HepG2 (cell line): ENCODE results near the gene STMN1. TPM values are rescaled to one million over a fixed set of nuclear protein-coding genes. Genes with fewer than 3 reads are reported as not detected.

ENCODE experiments used
- ARID5B ChIP-seq: IDR thresholded peaks from 2 replicates; pipeline ENCODE4 v1.4.0; 2020; ENCODE audit warnings: mild to moderate bottlenecking, missing genetic modification reagents
- DRAP1 ChIP-seq: IDR thresholded peaks from 2 replicates; pipeline ENCODE4 v1.6.1; 2016; ENCODE audit warnings: missing genetic modification reagents, missing compliant biosample characterization
- HMGA1 ChIP-seq: sonication (generic); formaldehyde crosslinking; conservative IDR thresholded peaks from 2 replicates; pipeline ENCODE4 v1.4.0; 2020; ENCODE audit warnings: missing genetic modification reagents
- HNF4G ChIP-seq, 2 experiments: sonication (generic) in 1 of 2; formaldehyde crosslinking in 1 of 2; IDR thresholded peaks; 2 replicates each; pipeline versions ENCODE4 v1.4.0 to v1.6.1; 2011 to 2020; ENCODE audit warnings: borderline replicate concordance in 2 of 2, low read depth in 2 of 2, mild to moderate bottlenecking in 2 of 2, low read length in 1 of 2, missing genetic modification reagents in 1 of 2, moderate library complexity in 1 of 2
- HNRNPH1 ChIP-seq: fragments of 200-400 bp; formaldehyde crosslinking; optimal IDR thresholded peaks from 2 replicates; pipeline ENCODE3; 2017; ENCODE audit warnings: mild to moderate bottlenecking, low read depth, low read length
- PPARG ChIP-seq: conservative IDR thresholded peaks from 2 replicates; pipeline ENCODE4 v1.6.1; 2016; ENCODE audit warnings: missing biosample characterization, missing genetic modification reagents
- REPIN1 ChIP-seq: sonication (generic); formaldehyde crosslinking; IDR thresholded peaks from 2 replicates; pipeline ENCODE4 v1.8.0; 2022; ENCODE audit warnings: missing genetic modification reagents, low read depth, mild to moderate bottlenecking, borderline replicate concordance
- TEAD3 ChIP-seq: optimal IDR thresholded peaks from 2 replicates; pipeline ENCODE3; 2016; ENCODE audit warnings: borderline replicate concordance
- TFDP2 ChIP-seq: sonication (generic); formaldehyde crosslinking; IDR thresholded peaks from 2 replicates; pipeline ENCODE4 v1.4.0; 2020; ENCODE audit warnings: missing genetic modification reagents
- ZMYM3 ChIP-seq: sonication (generic); formaldehyde crosslinking; IDR thresholded peaks from 2 replicates; pipeline ENCODE4 v1.5.1; 2020; ENCODE audit warnings: mild to moderate bottlenecking, missing genetic modification reagents
- ZMYM4 ChIP-seq: sonication (generic); formaldehyde crosslinking; IDR thresholded peaks from 2 replicates; pipeline ENCODE4 v1.8.1; 2023; ENCODE audit warnings: mild to moderate bottlenecking, missing genetic modification reagents
- ZNF207 ChIP-seq: fragments of 450-650 bp; IDR thresholded peaks from 2 replicates; pipeline ENCODE4 v1.6.1; 2016; ENCODE audit warnings: antibody characterized with exemption, borderline replicate concordance
- ZNF687 ChIP-seq: sonication (generic); formaldehyde crosslinking; IDR thresholded peaks from 2 replicates; pipeline ENCODE4 v1.5.1; 2020; ENCODE audit warnings: mild to moderate bottlenecking, missing genetic modification reagents, moderate library complexity
- ZNF777 ChIP-seq: sonication (generic); formaldehyde crosslinking; IDR thresholded peaks from 2 replicates; pipeline ENCODE4 v1.4.0; 2020; ENCODE audit warnings: missing genetic modification reagents
- polyA plus RNA-seq, 8 experiments: library from polyadenylated mRNA; depleted of rRNA in 3 of 8; stranded (reverse) in 7 of 8; unstranded in 1 of 8; fragments of >200 nt; fragmentation: Illumina TruSeq in 4 of 8; extraction: Trizol in 4 of 8; gene quantifications; 2 replicates each; pipeline versions ENCODE4 v1.2.1 to v1.2.3, GENCODE V29; 2011 to 2016; ENCODE audit warnings: low read depth in 4 of 8, missing spikeins in 1 of 8, mixed read lengths in 1 of 8; ENCODE audit not compliant: insufficient read depth in 1 of 8
- total RNA-seq, 5 experiments: library from RNA; depleted of rRNA; stranded (reverse); fragments of >200 nt; fragmentation: Illumina TruSeq; extraction: Trizol; gene quantifications; 2 replicates each; pipeline ENCODE4 v1.2.3, GENCODE V29; 2016; ENCODE audit warnings: low read depth in 1 of 5

The STMN1 gene
- total and polyA plus RNA-seq, 2 of the 13 experiments (the other 11 are each of a cell fraction or from before 2014, with no cell fraction given) = 45.9 to 409 TPM

- TF ChIP-seq ARID5B (CRISPR knock-in tag) (peak; percentile 48), HMGA1 (CRISPR knock-in tag) (no peak), PPARG (CRISPR knock-in tag) (0 out of 2 replicates have a peak, but pooled peaks have one; percentile 6), TEAD3 (CRISPR knock-in tag) (peak; percentile 28), ZNF687 (CRISPR knock-in tag) (peak; percentile 41), TFDP2 (0 out of 2 replicates have a peak, but pooled peaks have one; percentile 36), ZNF207 (no peak), DRAP1 (CRISPR knock-in tag) (peak; percentile 86), HNRNPH1 (no peak), ZNF777 (CRISPR knock-in tag) (0 out of 2 replicates have a peak, but pooled peaks have one; percentile 0), ZMYM4 (CRISPR knock-in tag) (0 out of 2 replicates have a peak, but pooled peaks have one; percentile 8), HNF4G (IDR thresholded peaks at IDR 0.05; ENCODE audit: borderline replicate concordance, low read depth, low read length) (no peak), HNF4G (CRISPR knock-in tag; IDR thresholded peaks at IDR 0.05; ENCODE audit: borderline replicate concordance, low read depth) (no peak), REPIN1 (peak; percentile 15; the same call in 1 of the 2 replicates), ZMYM3 (CRISPR knock-in tag) (0 out of 2 replicates have a peak, but pooled peaks have one; percentile 54)
These were observed 38.8 kb downstream of the STMN1 start (continued) for GRCh38 chr1:25867210-25867991.
